Fibroblast of the aortic adventitia (primary cell): ENCODE data around the gene GIMAP1. TPM values are rescaled to one million over a fixed set of nuclear protein-coding genes. Genes with fewer than 3 reads are reported as not detected.
"Not testable (repeated sequence)": the region's sequence is repeated elsewhere in the genome, so short reads cannot be mapped to it uniquely, and the experiment has no call there.

Source experiments
- DNase-seq: peaks from one replicate; pipeline ENCODE4 v3.0.0-alpha.2; 2010; ENCODE audit warnings: low read depth
- H3K4me3 ChIP-seq: 2 replicates; pipeline ENCODE4 v1.5.1; 2011; ENCODE audit warnings: low read depth, mild to moderate bottlenecking, control low read depth, low read length, moderate library complexity
- CTCF ChIP-seq: IDR thresholded peaks from 2 replicates; pipeline ENCODE4 v1.5.1; 2011; ENCODE audit warnings: mild to moderate bottlenecking, low read length, control low read depth, inconsistent platforms; ENCODE audit not compliant: insufficient read depth
- total RNA-seq: library from RNA; depleted of rRNA; stranded (reverse); fragments of >200 nt; gene quantifications from 2 replicates; pipeline ENCODE4 v1.2.3, GENCODE V29; 2012; ENCODE audit warnings: low replicate concordance

The GIMAP1 gene
- not detected in 2 replicates for total RNA-seq

GRCh38 chr7:150716368-150716767 lies at the start of gene GIMAP1:
Gene GIMAP1, plus strand, starts transcription at chr7:150716613. Its CDS starts 2,435 bp downstream, at chr7:150719048.
- TF ChIP-seq CTCF, result no peak
- H3K4me3 ChIP-seq, result no peak within 1 kb of the TSS
- no peak for DNase-seq

- DNase-seq, result no peak
- no peak for TF ChIP-seq CTCF
- H3K4me3 ChIP-seq, result no peak overlapping the region
Observed at GRCh38 chr7:150668472-150668911, 47.9 kb upstream of the GIMAP1 start.

- TF ChIP-seq CTCF, result no peak
- no peak overlapping the region for H3K4me3 ChIP-seq
Observed at GRCh38 chr7:150668977-150669376, 47.4 kb upstream of the GIMAP1 start.

GRCh38 chr7:150671798-150672585 lies 44.4 kb upstream of the GIMAP1 start:
- not testable (repeated sequence) for H3K4me3 ChIP-seq, DNase-seq

More at GRCh38 chr7:150668977-150669376, 47.4 kb upstream of the GIMAP1 start:
- no peak for DNase-seq

GRCh38 chr7:150675714-150676113 lies 40.7 kb upstream of the GIMAP1 start:
- no peak for TF ChIP-seq CTCF
- no peak for DNase-seq
- no peak overlapping the region for H3K4me3 ChIP-seq

- H3K4me3 ChIP-seq, DNase-seq: not testable (repeated sequence)
Observed at GRCh38 chr7:150676276-150676675, 40.1 kb upstream of the GIMAP1 start.

- not testable (repeated sequence) for DNase-seq
Observed at GRCh38 chr7:150676854-150677253, 39.6 kb upstream of the GIMAP1 start.

GRCh38 chr7:150678601-150679000 lies 37.8 kb upstream of the GIMAP1 start:
- not testable (repeated sequence) for H3K4me3 ChIP-seq, DNase-seq

More at GRCh38 chr7:150676854-150677253, 39.6 kb upstream of the GIMAP1 start:
- not testable (repeated sequence) for H3K4me3 ChIP-seq

GRCh38 chr7:150680364-150680763 lies 36.0 kb upstream of the GIMAP1 start:
- not testable (repeated sequence) for DNase-seq, H3K4me3 ChIP-seq
